NB4 (cell line): ENCODE data around the gene LLGL1.

Source experiments
- MAX ChIP-seq: IDR thresholded peaks from 2 replicates; pipeline ENCODE4 v1.6.1; 2011; ENCODE audit warnings: low read depth, low read length
- POLR2A ChIP-seq: IDR thresholded peaks from 2 replicates; pipeline ENCODE4 v1.6.1; 2011; ENCODE audit warnings: mild to moderate bottlenecking; ENCODE audit not compliant: insufficient read length; ENCODE audit errors: extremely low read depth
- TF ChIP-seq, protein P1 (sequence below): IDR thresholded peaks from one replicate; pipeline ENCODE4 v1.5.1; 2012; ENCODE audit warnings: low read depth, low read length

- no peak for TF ChIP-seq POLR2A
- TF ChIP-seq, protein P1, sequence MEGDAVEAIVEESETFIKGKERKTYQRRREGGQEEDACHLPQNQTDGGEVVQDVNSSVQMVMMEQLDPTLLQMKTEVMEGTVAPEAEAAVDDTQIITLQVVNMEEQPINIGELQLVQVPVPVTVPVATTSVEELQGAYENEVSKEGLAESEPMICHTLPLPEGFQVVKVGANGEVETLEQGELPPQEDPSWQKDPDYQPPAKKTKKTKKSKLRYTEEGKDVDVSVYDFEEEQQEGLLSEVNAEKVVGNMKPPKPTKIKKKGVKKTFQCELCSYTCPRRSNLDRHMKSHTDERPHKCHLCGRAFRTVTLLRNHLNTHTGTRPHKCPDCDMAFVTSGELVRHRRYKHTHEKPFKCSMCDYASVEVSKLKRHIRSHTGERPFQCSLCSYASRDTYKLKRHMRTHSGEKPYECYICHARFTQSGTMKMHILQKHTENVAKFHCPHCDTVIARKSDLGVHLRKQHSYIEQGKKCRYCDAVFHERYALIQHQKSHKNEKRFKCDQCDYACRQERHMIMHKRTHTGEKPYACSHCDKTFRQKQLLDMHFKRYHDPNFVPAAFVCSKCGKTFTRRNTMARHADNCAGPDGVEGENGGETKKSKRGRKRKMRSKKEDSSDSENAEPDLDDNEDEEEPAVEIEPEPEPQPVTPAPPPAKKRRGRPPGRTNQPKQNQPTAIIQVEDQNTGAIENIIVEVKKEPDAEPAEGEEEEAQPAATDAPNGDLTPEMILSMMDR = no peak
- no peak for TF ChIP-seq MAX
These were observed 18.5 kb upstream of the LLGL1 start for GRCh38 chr17:18206962-18207361.
